SK-N-MC (cell line): ENCODE measurements around the gene GNG12.

Experiments
- EZH2 ChIP-seq: fragments of 200-600 bp; sonication (generic); IDR thresholded peaks from one replicate; pipeline ENCODE4 v1.6.1; 2017; ENCODE audit warnings: antibody characterized with exemption
- FOXP2 ChIP-seq: optimal IDR thresholded peaks from 2 replicates; pipeline ENCODE3; 2011; ENCODE audit warnings: mild to moderate bottlenecking, moderate library complexity; ENCODE audit not compliant: insufficient read depth; ENCODE audit errors: extremely low read length, control extremely low read depth
- POLR2AphosphoS5 ChIP-seq: IDR thresholded peaks from 2 replicates; pipeline ENCODE4 v1.6.1; 2012; ENCODE audit warnings: mild to moderate bottlenecking, low read depth, low read length, borderline replicate concordance

DNA sequence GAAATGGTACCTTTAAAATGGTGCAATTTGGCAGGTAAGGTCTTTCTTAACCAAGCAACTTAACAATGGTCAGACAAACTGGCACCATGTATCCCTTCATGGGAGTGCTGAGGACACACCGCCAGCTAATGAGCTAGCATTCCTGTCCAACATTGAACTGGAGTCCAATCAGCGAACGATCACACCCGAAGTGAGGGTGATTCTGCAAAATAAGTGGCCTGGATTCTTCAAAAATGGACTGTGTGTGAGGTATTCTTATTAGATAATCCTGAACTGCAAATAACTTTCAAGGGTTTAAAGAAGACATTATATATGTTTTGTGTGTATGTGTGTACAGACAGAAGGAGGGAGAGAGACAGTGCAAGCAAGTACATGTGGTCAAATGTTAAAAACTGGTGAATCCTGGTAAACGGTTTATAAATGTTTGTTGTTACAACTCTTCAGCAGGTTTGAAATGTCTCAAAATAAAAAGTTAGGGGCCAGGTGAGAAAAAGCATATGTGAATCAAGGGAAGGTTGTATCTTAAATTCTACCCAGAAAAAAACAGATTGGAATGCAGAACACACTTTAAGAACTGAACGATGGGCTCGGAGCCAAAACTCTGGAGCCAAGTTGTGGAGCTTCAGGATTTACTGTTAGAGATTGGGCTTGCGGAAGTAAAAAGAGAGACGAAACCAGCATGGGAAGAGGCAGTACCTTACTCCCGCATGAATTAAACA lies 127.4 kb downstream of the GNG12 start:
- TF ChIP-seq POLR2AphosphoS5 (no peak), EZH2 (no peak), FOXP2 (no peak)
